GM23248 (cell line): ENCODE data around the gene DCLK2.

ENCODE experiments used
- EZH2 ChIP-seq: fragments of 200-600 bp; sonication (generic); IDR thresholded peaks from 2 replicates; pipeline ENCODE4 v1.6.1; 2018; ENCODE audit warnings: antibody characterized with exemption, mild to moderate bottlenecking; ENCODE audit not compliant: insufficient read depth, poor library complexity, severe bottlenecking
- EZH2phosphoT487 ChIP-seq: fragments of 200-600 bp; sonication (generic); IDR thresholded peaks from 2 replicates; pipeline ENCODE4 v1.6.1; 2018; ENCODE audit warnings: antibody characterized with exemption, moderate library complexity, mild to moderate bottlenecking, low read depth; ENCODE audit not compliant: insufficient read depth

- TF ChIP-seq EZH2 (no peak), EZH2phosphoT487 (no peak)
Observed at GRCh38 chr4:150082241-150082640, 4.0 kb downstream of the DCLK2 start.
